ENCODE measurements around the gene MKRN1.

Gene MKRN1

GRCh38 chr7:140484479-140484878, 5.2 kb upstream of the MKRN1 start:
- Histone ChIP-seq H3K4me2 (ENCODE audit: low read depth, low read length, poor library complexity, severe bottlenecking) (no peak overlapping the region), H3K4me1 (ENCODE audit: insufficient read depth, low read length, poor library complexity, severe bottlenecking) (peaks cover 13% of the 10 kb centered on the region), H3K4me3 (ENCODE audit: low read length, poor library complexity, severe bottlenecking) (no peak overlapping the region), H3K79me2 (ENCODE audit: insufficient read depth, low read length) (no peaks in the 10 kb centered on the region), H3K36me3 (ENCODE audit: insufficient read depth, low read length) (no peaks in the 10 kb centered on the region), H3K9me2 (replicated peaks; ENCODE audit: low read depth, low read length) (no peaks in the 10 kb centered on the region), H3K9me3 (ENCODE audit: insufficient read depth, low read depth, low read length) (no peaks in the 10 kb centered on the region), H3K27me3 (ENCODE audit: insufficient read depth, low read length, poor library complexity, severe bottlenecking) (no peaks in the 10 kb centered on the region), H3K9ac (ENCODE audit: low read depth, low read length, poor library complexity, severe bottlenecking) (no peak overlapping the region), H3F3A (ENCODE audit: low read depth) (no peaks in the 10 kb centered on the region), H2AFZ (ENCODE audit: low read length) (no peak overlapping the region; the same call in 1 of the 2 replicates), H4K20me1 (ENCODE audit: insufficient read depth, low read length, poor library complexity, severe bottlenecking) (no peaks in the 10 kb centered on the region)
- TF ChIP-seq CTCF (conservative IDR thresholded peaks at IDR 0.05; ENCODE audit: low read length) = no peak
- no peak for TF ChIP-seq EZH2phosphoT487 (IDR thresholded peaks at IDR 0.05; ENCODE audit: borderline replicate concordance)

- Histone ChIP-seq H3K4me3 (ENCODE audit: low read length, poor library complexity, severe bottlenecking) (peak overlapping the region; percentile 95), H3K4me1 (ENCODE audit: insufficient read depth, low read length, poor library complexity, severe bottlenecking) (peaks cover 32% of the 10 kb centered on the region), H2AFZ (ENCODE audit: low read length) (peak overlapping the region; percentile 88), H3K9me3 (ENCODE audit: insufficient read depth, low read depth, low read length) (no peaks in the 10 kb centered on the region), H3K9ac (ENCODE audit: low read depth, low read length, poor library complexity, severe bottlenecking) (peak overlapping the region; percentile 89), H4K20me1 (ENCODE audit: insufficient read depth, low read length, poor library complexity, severe bottlenecking) (peaks cover 40% of the 10 kb centered on the region), H3K79me2 (ENCODE audit: insufficient read depth, low read length) (peaks cover 44% of the 10 kb centered on the region), H3F3A (ENCODE audit: low read depth) (no peaks in the 10 kb centered on the region), H3K36me3 (ENCODE audit: insufficient read depth, low read length) (no peaks in the 10 kb centered on the region), H3K27me3 (ENCODE audit: insufficient read depth, low read length, poor library complexity, severe bottlenecking) (no peaks in the 10 kb centered on the region), H3K4me2 (ENCODE audit: low read depth, low read length, poor library complexity, severe bottlenecking) (peak overlapping the region; percentile 100), H3K9me2 (replicated peaks; ENCODE audit: low read depth, low read length) (no peaks in the 10 kb centered on the region)
- TF ChIP-seq CTCF (conservative IDR thresholded peaks at IDR 0.05; ENCODE audit: low read length) (no peak), EZH2phosphoT487 (IDR thresholded peaks at IDR 0.05; ENCODE audit: borderline replicate concordance) (no peak)
Observed at GRCh38 chr7:140479739-140480084, 407 bp upstream of the MKRN1 start.

GRCh38 chr7:140478246-140479061, 851 bp downstream of the MKRN1 start:
- H4K20me1 ChIP-seq (ENCODE audit: insufficient read depth, low read length, poor library complexity, severe bottlenecking) = peaks cover 51% of the 10 kb centered on the region
- no peaks in the 10 kb centered on the region for H3K9me2 ChIP-seq (replicated peaks; ENCODE audit: low read depth, low read length)
- H3K27me3 ChIP-seq (ENCODE audit: insufficient read depth, low read length, poor library complexity, severe bottlenecking) = no peaks in the 10 kb centered on the region
- no peaks in the 10 kb centered on the region for H3K36me3 ChIP-seq (ENCODE audit: insufficient read depth, low read length)
- H3K9ac ChIP-seq (ENCODE audit: low read depth, low read length, poor library complexity, severe bottlenecking) = peak overlapping the region; percentile 89
- peaks cover 32% of the 10 kb centered on the region for H3K4me1 ChIP-seq (ENCODE audit: insufficient read depth, low read length, poor library complexity, severe bottlenecking)
- peak overlapping the region; percentile 100 for H3K4me2 ChIP-seq (ENCODE audit: low read depth, low read length, poor library complexity, severe bottlenecking)
- no peaks in the 10 kb centered on the region for H3F3A ChIP-seq (ENCODE audit: low read depth)
- peak overlapping the region; percentile 88 for H2AFZ ChIP-seq (ENCODE audit: low read length)
- H3K4me3 ChIP-seq (ENCODE audit: low read length, poor library complexity, severe bottlenecking) = peak overlapping the region; percentile 95
- TF ChIP-seq EZH2phosphoT487 (IDR thresholded peaks at IDR 0.05; ENCODE audit: borderline replicate concordance) (no peak), CTCF (conservative IDR thresholded peaks at IDR 0.05; ENCODE audit: low read length) (no peak)
- H3K9me3 ChIP-seq (ENCODE audit: insufficient read depth, low read depth, low read length) = no peaks in the 10 kb centered on the region
- peaks cover 57% of the 10 kb centered on the region for H3K79me2 ChIP-seq (ENCODE audit: insufficient read depth, low read length)
